PFSK-1 (cell line): Measurements from ENCODE around the gene ZMIZ2.

Source experiments
- FOXP2 ChIP-seq: optimal IDR thresholded peaks from 2 replicates; pipeline ENCODE3; 2011; ENCODE audit warnings: borderline replicate concordance, control low read depth, inconsistent platforms; ENCODE audit not compliant: insufficient read depth; ENCODE audit errors: extremely low read length, extremely low read depth
- POLR2AphosphoS5 ChIP-seq: IDR thresholded peaks from 2 replicates; pipeline ENCODE4 v1.6.1; 2012; ENCODE audit warnings: low read depth, mild to moderate bottlenecking, control low read depth, low read length, moderate library complexity
- SIN3A ChIP-seq: IDR thresholded peaks from 2 replicates; pipeline ENCODE4 v1.6.1; 2012; ENCODE audit warnings: mild to moderate bottlenecking, low read length, moderate library complexity, borderline replicate concordance; ENCODE audit not compliant: insufficient read depth
- TAF1 ChIP-seq: IDR thresholded peaks from 2 replicates; pipeline ENCODE4 v1.6.1; 2012; ENCODE audit warnings: low read length, control low read depth, borderline replicate concordance; ENCODE audit not compliant: insufficient read depth
- TF ChIP-seq, protein P1 (sequence below), 2 experiments: IDR thresholded peaks; 2 replicates each; pipeline versions ENCODE4 v1.6.1 to v1.8.0; 2011 to 2012; ENCODE audit warnings: low read depth in 2 of 2, low read length in 2 of 2, control low read depth in 1 of 2, inconsistent platforms in 1 of 2, mild to moderate bottlenecking in 1 of 2, moderate library complexity in 1 of 2; ENCODE audit not compliant: insufficient read depth in 1 of 2

ZMIZ2 gene

DNA sequence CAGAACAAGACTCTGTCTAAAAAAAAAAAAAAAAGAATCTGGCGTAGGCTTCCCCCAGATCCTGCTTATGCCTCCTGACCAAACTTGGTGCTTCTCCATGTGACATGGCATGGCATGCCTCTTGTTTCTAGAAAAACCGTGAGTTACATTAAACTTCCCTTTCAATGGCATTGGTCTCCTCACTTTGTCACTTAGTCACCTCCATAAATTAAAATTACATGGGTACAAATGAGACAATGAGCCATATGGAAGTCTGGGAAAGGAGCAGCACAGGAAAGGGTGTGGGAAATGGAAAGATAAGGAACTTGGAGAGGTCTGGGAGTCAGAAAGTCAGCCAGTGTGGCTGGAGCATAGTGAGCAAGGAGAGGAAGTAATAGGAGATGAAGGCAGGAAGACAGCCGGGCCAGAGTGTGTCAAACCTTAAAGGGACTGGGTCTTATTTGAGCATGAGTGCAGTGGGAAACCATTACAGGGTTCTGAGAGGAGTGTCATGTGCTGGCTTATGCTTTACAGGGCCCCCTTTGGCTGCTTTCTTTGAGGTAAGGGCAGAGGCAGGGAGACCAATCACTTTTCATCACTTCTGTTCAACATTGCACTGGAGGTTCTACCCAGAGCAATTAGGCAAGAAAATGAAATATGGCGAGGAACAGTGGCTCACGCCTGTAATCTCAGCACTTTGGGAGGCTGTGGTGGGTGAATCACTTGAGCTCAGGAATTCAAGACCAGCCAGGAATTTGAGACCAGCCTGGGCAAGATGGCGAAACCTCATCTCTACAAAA is 21.3 kb upstream of the ZMIZ2 start:
- TF ChIP-seq, protein P1, sequence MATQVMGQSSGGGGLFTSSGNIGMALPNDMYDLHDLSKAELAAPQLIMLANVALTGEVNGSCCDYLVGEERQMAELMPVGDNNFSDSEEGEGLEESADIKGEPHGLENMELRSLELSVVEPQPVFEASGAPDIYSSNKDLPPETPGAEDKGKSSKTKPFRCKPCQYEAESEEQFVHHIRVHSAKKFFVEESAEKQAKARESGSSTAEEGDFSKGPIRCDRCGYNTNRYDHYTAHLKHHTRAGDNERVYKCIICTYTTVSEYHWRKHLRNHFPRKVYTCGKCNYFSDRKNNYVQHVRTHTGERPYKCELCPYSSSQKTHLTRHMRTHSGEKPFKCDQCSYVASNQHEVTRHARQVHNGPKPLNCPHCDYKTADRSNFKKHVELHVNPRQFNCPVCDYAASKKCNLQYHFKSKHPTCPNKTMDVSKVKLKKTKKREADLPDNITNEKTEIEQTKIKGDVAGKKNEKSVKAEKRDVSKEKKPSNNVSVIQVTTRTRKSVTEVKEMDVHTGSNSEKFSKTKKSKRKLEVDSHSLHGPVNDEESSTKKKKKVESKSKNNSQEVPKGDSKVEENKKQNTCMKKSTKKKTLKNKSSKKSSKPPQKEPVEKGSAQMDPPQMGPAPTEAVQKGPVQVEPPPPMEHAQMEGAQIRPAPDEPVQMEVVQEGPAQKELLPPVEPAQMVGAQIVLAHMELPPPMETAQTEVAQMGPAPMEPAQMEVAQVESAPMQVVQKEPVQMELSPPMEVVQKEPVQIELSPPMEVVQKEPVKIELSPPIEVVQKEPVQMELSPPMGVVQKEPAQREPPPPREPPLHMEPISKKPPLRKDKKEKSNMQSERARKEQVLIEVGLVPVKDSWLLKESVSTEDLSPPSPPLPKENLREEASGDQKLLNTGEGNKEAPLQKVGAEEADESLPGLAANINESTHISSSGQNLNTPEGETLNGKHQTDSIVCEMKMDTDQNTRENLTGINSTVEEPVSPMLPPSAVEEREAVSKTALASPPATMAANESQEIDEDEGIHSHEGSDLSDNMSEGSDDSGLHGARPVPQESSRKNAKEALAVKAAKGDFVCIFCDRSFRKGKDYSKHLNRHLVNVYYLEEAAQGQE (IDR thresholded peaks at IDR 0.05; ENCODE audit: insufficient read depth in 1 of 2, low read depth in 2 of 2, low read length in 2 of 2) = no peak
- no peak for TF ChIP-seq SIN3A
- no peak for TF ChIP-seq TAF1
- no peak; the same call in 1 of the 2 replicates for TF ChIP-seq POLR2AphosphoS5
- TF ChIP-seq FOXP2 = no peak

DNA sequence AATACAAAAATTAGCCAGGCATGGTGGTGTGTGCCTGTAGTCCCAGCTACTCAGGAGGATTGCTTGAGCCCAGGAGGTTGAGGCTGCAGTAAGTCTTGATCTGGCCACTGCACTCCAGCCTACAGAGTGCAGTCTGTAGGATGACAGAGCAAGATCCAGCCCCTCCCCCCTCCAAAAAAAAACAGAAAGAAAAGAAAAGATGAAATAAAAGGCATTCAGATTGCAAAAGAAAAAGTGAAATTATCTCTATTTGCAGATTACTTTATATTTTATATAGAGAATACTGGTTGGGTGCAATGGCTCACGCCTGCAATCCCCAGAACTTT is 20.7 kb upstream of the ZMIZ2 start:
- no peak for TF ChIP-seq POLR2AphosphoS5
- no peak for TF ChIP-seq FOXP2
- no peak for TF ChIP-seq SIN3A

DNA sequence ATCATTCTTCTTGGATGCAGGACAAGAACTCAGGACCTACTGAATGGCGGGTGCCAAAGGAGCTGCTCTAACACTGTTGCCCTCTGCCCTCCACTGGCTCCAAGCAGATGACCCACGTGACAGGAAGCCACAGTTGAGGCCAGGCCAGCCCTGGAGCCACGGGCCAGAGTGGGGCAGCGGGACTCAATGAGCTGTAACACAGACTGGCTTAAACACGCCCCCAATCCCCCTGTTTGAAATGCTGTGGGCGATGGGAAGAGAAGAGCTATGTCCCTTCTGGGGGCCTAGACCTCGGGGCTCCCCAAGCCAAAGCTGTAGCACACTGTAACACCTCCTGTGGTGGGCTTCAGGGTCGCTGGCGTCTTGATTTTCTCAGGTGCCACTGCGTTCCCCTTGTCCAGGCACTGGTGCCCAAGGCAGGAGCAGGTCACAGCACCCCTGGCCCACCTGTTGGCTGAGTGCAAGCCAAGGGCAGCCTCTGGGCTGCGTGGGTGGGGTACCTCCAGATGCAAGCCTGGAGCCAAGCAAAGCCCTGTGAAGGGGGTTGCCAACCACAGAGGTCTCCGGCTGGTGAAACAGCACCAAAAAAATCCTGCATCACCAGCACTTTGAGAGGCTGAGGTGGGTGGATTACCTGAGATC is 18.6 kb upstream of the ZMIZ2 start:
- TF ChIP-seq FOXP2 (no peak), SIN3A (no peak), TAF1 (no peak), POLR2AphosphoS5 (no peak)
- TF ChIP-seq, protein P1 (IDR thresholded peaks at IDR 0.05; ENCODE audit: insufficient read depth in 1 of 2, low read depth in 2 of 2, low read length in 2 of 2) = no peak

- TF ChIP-seq SIN3A (no peak), TAF1 (no peak), POLR2AphosphoS5 (no peak), FOXP2 (no peak)
- TF ChIP-seq, protein P1 (IDR thresholded peaks at IDR 0.05; ENCODE audit: insufficient read depth in 1 of 2, low read depth in 2 of 2, low read length in 2 of 2) = no peak
Measured at GRCh38 chr7:44733708-44734481, 14.8 kb upstream of the ZMIZ2 start.

DNA sequence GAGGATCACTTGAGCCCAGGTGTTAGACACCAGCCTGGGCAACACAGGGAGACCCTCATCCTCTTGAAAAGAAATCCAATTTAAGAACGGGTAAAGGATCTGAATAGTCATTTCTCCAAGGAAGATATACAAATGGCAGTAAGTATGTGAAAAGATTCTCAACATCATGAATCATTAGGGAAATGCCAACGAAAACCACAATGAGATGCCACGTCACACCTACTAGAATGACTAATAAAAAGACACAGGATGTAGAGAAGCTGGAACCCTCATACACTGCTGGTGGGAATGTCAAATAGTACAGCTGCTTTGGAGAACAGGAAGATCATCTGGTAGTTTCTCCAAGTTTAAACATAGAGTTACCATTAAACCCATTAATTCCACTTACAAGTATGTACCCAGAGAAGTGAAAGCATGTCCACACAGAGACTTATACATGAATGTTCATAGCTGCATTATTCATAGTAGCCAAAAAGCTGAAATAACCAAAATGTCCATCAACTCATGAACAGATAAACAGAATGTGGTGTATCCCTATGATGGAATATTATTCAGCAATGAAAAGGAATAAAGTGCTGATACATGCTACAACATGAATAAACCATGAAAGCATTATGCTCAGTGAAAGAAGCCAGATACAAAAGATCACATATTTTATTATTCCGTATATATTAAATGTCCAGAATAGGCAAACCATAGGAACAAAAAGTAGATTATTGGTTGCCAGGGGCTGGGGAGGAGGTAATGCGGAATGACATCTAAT is 13.1 kb upstream of the ZMIZ2 start:
- TF ChIP-seq FOXP2 (no peak), TAF1 (no peak), SIN3A (no peak), POLR2AphosphoS5 (no peak)
- TF ChIP-seq, protein P1 (IDR thresholded peaks at IDR 0.05; ENCODE audit: insufficient read depth in 1 of 2, low read depth in 2 of 2, low read length in 2 of 2) = no peak
